Measurements from ENCODE around the gene NLE1.

DNA sequence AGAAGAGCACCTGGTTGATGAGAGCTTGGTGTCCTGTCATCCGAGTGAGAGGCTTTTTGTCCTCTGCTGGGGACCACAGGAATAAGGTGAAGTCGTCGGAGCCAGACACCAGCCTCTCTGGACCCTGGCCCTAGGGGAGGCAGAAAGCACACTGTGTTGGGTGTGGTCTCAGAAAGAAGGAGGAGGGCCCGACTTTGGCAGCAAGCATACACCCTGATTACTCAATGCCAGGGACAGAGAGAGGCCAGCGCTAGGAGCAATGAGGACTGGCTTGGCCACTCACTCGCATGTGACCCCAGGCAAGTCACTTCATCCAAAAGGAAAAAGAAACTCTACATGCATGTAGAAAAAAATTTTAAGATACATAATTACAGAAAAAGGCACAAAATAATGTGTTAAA, 6.8 kb downstream of the NLE1 start:
- TF ChIP-seq, protein P1, sequence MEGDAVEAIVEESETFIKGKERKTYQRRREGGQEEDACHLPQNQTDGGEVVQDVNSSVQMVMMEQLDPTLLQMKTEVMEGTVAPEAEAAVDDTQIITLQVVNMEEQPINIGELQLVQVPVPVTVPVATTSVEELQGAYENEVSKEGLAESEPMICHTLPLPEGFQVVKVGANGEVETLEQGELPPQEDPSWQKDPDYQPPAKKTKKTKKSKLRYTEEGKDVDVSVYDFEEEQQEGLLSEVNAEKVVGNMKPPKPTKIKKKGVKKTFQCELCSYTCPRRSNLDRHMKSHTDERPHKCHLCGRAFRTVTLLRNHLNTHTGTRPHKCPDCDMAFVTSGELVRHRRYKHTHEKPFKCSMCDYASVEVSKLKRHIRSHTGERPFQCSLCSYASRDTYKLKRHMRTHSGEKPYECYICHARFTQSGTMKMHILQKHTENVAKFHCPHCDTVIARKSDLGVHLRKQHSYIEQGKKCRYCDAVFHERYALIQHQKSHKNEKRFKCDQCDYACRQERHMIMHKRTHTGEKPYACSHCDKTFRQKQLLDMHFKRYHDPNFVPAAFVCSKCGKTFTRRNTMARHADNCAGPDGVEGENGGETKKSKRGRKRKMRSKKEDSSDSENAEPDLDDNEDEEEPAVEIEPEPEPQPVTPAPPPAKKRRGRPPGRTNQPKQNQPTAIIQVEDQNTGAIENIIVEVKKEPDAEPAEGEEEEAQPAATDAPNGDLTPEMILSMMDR (IDR thresholded peaks at IDR 0.05; ENCODE audit: insufficient read depth, low read length, poor library complexity, severe bottlenecking): no peak
- TF ChIP-seq EZH2phosphoT487 (conservative IDR thresholded peaks at IDR 0.05; ENCODE audit: low read length): no peak

All from SU-DHL-6 (cell line).